H9 (cell line): ENCODE data around the gene NUP35. TPM values are rescaled to one million over a fixed set of nuclear protein-coding genes. Genes with fewer than 3 reads are reported as not detected.

Experiments
- DNase-seq: peaks from one replicate; pipeline ENCODE4 v3.0.0-alpha.2; 2017
- H2AFZ ChIP-seq: one replicate; pipeline ENCODE4 v1.6.1; 2013; ENCODE audit warnings: mild to moderate bottlenecking, low read length, control low read depth, moderate library complexity
- H2AK5ac ChIP-seq: 2 replicates; pipeline ENCODE4 v1.6.1; 2013; ENCODE audit warnings: low read length, control low read depth, mixed read lengths; ENCODE audit not compliant: insufficient read length
- H2BK120ac ChIP-seq: one replicate; pipeline ENCODE4 v1.6.1; 2013; ENCODE audit warnings: low read depth, mild to moderate bottlenecking, low read length, control low read depth, inconsistent platforms; ENCODE audit not compliant: poor library complexity, severe bottlenecking
- H2BK12ac ChIP-seq: 2 replicates; pipeline ENCODE4 v1.6.1; 2013; ENCODE audit warnings: low read length, control low read depth, mixed read lengths, low read depth; ENCODE audit not compliant: insufficient read length
- H2BK15ac ChIP-seq: 2 replicates; pipeline ENCODE4 v1.6.1; 2013; ENCODE audit warnings: low read depth, low read length, control low read depth
- H2BK20ac ChIP-seq: one replicate; pipeline ENCODE4 v1.6.1; 2013; ENCODE audit warnings: low read depth, mild to moderate bottlenecking, low read length, control low read depth, inconsistent platforms; ENCODE audit not compliant: poor library complexity, severe bottlenecking
- H2BK5ac ChIP-seq: 2 replicates; pipeline ENCODE4 v1.6.1; 2013; ENCODE audit warnings: low read length, control low read depth, mixed read lengths; ENCODE audit not compliant: insufficient read length
- H3K14ac ChIP-seq: 2 replicates; pipeline ENCODE4 v1.6.1; 2013; ENCODE audit warnings: low read length, control low read depth; ENCODE audit not compliant: insufficient read depth
- H3K18ac ChIP-seq: 2 replicates; pipeline ENCODE4 v1.6.1; 2013; ENCODE audit warnings: low read depth, mild to moderate bottlenecking, mixed read lengths, low read length, control low read depth; ENCODE audit not compliant: insufficient read length
- H3K23ac ChIP-seq: 2 replicates; pipeline ENCODE4 v1.6.1; 2013; ENCODE audit warnings: low read length, control low read depth, mixed read lengths, low read depth; ENCODE audit not compliant: insufficient read length
- H3K23me2 ChIP-seq: 2 replicates; pipeline ENCODE4 v1.6.1; 2013; ENCODE audit warnings: low read depth, mild to moderate bottlenecking, mixed read lengths, low read length, control low read depth; ENCODE audit not compliant: insufficient read length, poor library complexity, severe bottlenecking
- H3K27ac ChIP-seq: 2 replicates; pipeline ENCODE4 v1.5.1; 2013; ENCODE audit warnings: low read length, control low read depth, mixed read lengths, low read depth; ENCODE audit not compliant: insufficient read length
- H3K27me3 ChIP-seq: 2 replicates; pipeline ENCODE4 v1.6.1; 2013; ENCODE audit warnings: low read length, control low read depth, inconsistent platforms; ENCODE audit not compliant: insufficient read depth
- H3K4ac ChIP-seq: 2 replicates; pipeline ENCODE4 v1.6.1; 2013; ENCODE audit warnings: low read depth, mild to moderate bottlenecking, control low read depth, inconsistent platforms, low read length, moderate library complexity
- H3K4me1 ChIP-seq: 2 replicates; pipeline ENCODE4 v1.6.1; 2013; ENCODE audit warnings: low read length, control low read depth, inconsistent platforms; ENCODE audit not compliant: insufficient read depth
- H3K4me2 ChIP-seq: 2 replicates; pipeline ENCODE4 v1.6.1; 2013; ENCODE audit warnings: low read length, control low read depth, mixed read lengths; ENCODE audit not compliant: insufficient read length, insufficient read depth
- H3K56ac ChIP-seq: 2 replicates; pipeline ENCODE4 v1.6.1; 2013; ENCODE audit warnings: low read depth, mild to moderate bottlenecking, mixed read lengths, low read length, control low read depth; ENCODE audit not compliant: insufficient read length
- H3K79me1 ChIP-seq: 2 replicates; pipeline ENCODE4 v1.6.1; 2013; ENCODE audit warnings: low read depth, mild to moderate bottlenecking, moderate library complexity, low read length, control low read depth, inconsistent platforms; ENCODE audit not compliant: insufficient read depth, poor library complexity, severe bottlenecking
- H3K79me2 ChIP-seq: 2 replicates; pipeline ENCODE4 v1.6.1; 2013; ENCODE audit warnings: low read length, control low read depth, inconsistent platforms; ENCODE audit not compliant: insufficient read depth
- H3K9ac ChIP-seq: 2 replicates; pipeline ENCODE4 v1.6.1; 2013; ENCODE audit warnings: low read length, control low read depth, mixed read lengths; ENCODE audit not compliant: insufficient read length; ENCODE audit errors: extremely low read depth
- H3K9me3 ChIP-seq: one replicate; pipeline ENCODE4 v1.6.1; 2013; ENCODE audit warnings: low read depth, low read length, inconsistent platforms; ENCODE audit not compliant: control insufficient read depth
- H3T11ph ChIP-seq: one replicate; pipeline ENCODE4 v1.6.1; 2013; ENCODE audit warnings: mild to moderate bottlenecking, low read length, control low read depth, inconsistent platforms
- H4K20me1 ChIP-seq: one replicate; pipeline ENCODE4 v1.6.1; 2013; ENCODE audit not compliant: control insufficient read depth, insufficient read length, insufficient read depth
- H4K5ac ChIP-seq: 2 replicates; pipeline ENCODE4 v1.6.1; 2013; ENCODE audit warnings: low read depth, mild to moderate bottlenecking, mixed read lengths, low read length, control low read depth; ENCODE audit not compliant: insufficient read length
- H4K8ac ChIP-seq: replicated peaks from 2 replicates; pipeline ENCODE4 v1.6.1; 2013; ENCODE audit warnings: low read length, control low read depth, mixed read lengths, low read depth; ENCODE audit not compliant: insufficient read length
- H4K91ac ChIP-seq: 2 replicates; pipeline ENCODE4 v1.6.1; 2013; ENCODE audit warnings: low read depth, mild to moderate bottlenecking, moderate library complexity, mixed read lengths, low read length, control low read depth; ENCODE audit not compliant: insufficient read length
- H3K27ac Mint-ChIP-seq, 3 experiments: 2 replicates in 2 of 3; 3 replicates in 1 of 3; pipeline ENCODE4 v1.8.0; 2020 to 2021; ENCODE audit warnings: mixed read lengths in 3 of 3, mild to moderate bottlenecking in 1 of 3, moderate library complexity in 1 of 3
- H3K27me3 Mint-ChIP-seq: 2 replicates; pipeline ENCODE4 v1.8.0; 2021; ENCODE audit warnings: low read depth, mild to moderate bottlenecking, moderate library complexity, mixed read lengths
- H3K36me3 Mint-ChIP-seq, 3 experiments: 2 replicates in 2 of 3; 3 replicates in 1 of 3; pipeline ENCODE4 v1.8.0; 2020 to 2021; ENCODE audit warnings: low read depth in 3 of 3, mixed read lengths in 3 of 3; ENCODE audit not compliant: insufficient read depth in 1 of 3
- H3K4me1 Mint-ChIP-seq, 2 experiments: 2 replicates each; pipeline ENCODE4 v1.8.0; 2020; ENCODE audit warnings: mixed read lengths in 2 of 2
- H3K4me3 Mint-ChIP-seq, 2 experiments: 2 replicates in 1 of 2; 3 replicates in 1 of 2; pipeline ENCODE4 v1.8.0; 2020 to 2021; ENCODE audit warnings: mild to moderate bottlenecking in 2 of 2, mixed read lengths in 2 of 2, moderate library complexity in 1 of 2
- H3K9me3 Mint-ChIP-seq, 2 experiments: 2 replicates in 1 of 2; 3 replicates in 1 of 2; pipeline ENCODE4 v1.8.0; 2020; ENCODE audit warnings: mild to moderate bottlenecking in 2 of 2, mixed read lengths in 2 of 2, moderate library complexity in 1 of 2
- WGBS: extraction: QIAGEN DNeasy Blood & Tissue Kit; methylation state at CpG from one replicate; pipeline ENCODE4 v1.1.7; 2013; ENCODE audit warnings: missing lambda C conversion rate, low lambda C conversion rate, mixed read lengths; ENCODE audit not compliant: insufficient read length; ENCODE audit errors: extremely low coverage; 5-methylcytosine and 5-hydroxymethylcytosine counted together
- total RNA-seq: library from RNA; stranded (reverse); gene quantifications from 2 replicates; pipeline ENCODE4 v1.2.1, GENCODE V29; 2021
- TF ChIP-seq, protein P1 (sequence below): fragments of 200-600 bp; sonication (generic); conservative IDR thresholded peaks from 3 replicates; pipeline ENCODE4 v1.8.0; 2021; ENCODE audit warnings: antibody characterized with exemption, mild to moderate bottlenecking

Gene NUP35
- total RNA-seq, 1 experiment from 2014 or later, result 53.6 TPM

- H2BK5ac ChIP-seq, result no peak overlapping the region
- no peak overlapping the region for H3K4ac ChIP-seq
- H3T11ph ChIP-seq, result no peak overlapping the region
- H3K4me1 Mint-ChIP-seq, result peaks cover 9 to 15% of the 10 kb centered on the region in 2 experiments
- H3K27me3 ChIP-seq, result no peaks in the 10 kb centered on the region
- H4K5ac ChIP-seq, result no peak overlapping the region
- H2BK15ac ChIP-seq, result no peak overlapping the region
- TF ChIP-seq, protein P1, sequence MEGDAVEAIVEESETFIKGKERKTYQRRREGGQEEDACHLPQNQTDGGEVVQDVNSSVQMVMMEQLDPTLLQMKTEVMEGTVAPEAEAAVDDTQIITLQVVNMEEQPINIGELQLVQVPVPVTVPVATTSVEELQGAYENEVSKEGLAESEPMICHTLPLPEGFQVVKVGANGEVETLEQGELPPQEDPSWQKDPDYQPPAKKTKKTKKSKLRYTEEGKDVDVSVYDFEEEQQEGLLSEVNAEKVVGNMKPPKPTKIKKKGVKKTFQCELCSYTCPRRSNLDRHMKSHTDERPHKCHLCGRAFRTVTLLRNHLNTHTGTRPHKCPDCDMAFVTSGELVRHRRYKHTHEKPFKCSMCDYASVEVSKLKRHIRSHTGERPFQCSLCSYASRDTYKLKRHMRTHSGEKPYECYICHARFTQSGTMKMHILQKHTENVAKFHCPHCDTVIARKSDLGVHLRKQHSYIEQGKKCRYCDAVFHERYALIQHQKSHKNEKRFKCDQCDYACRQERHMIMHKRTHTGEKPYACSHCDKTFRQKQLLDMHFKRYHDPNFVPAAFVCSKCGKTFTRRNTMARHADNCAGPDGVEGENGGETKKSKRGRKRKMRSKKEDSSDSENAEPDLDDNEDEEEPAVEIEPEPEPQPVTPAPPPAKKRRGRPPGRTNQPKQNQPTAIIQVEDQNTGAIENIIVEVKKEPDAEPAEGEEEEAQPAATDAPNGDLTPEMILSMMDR, result no peak
- no peak overlapping the region for H3K56ac ChIP-seq
- no peak overlapping the region for H3K23ac ChIP-seq
- no peak overlapping the region for H2AFZ ChIP-seq
- no peak overlapping the region for H3K27ac Mint-ChIP-seq
- no CpG with 5 or more reads among the region's 4 CpGs for WGBS
- peaks cover 0 to 5% of the 10 kb centered on the region in 2 experiments; a peak in 1 of 5 replicates for H3K9me3 Mint-ChIP-seq
- no peak overlapping the region for H2AK5ac ChIP-seq
- H3K18ac ChIP-seq, result no peak overlapping the region
- H2BK20ac ChIP-seq, result no peak overlapping the region
- no peak overlapping the region for H3K9ac ChIP-seq
- DNase-seq, result no peak
- H3K4me3 Mint-ChIP-seq, result no peak overlapping the region
- no peak overlapping the region for H4K8ac ChIP-seq
- no peak overlapping the region for H3K27ac ChIP-seq
- no peak overlapping the region for H3K4me2 ChIP-seq
- no peak overlapping the region for H2BK12ac ChIP-seq
- H4K91ac ChIP-seq, result no peak overlapping the region
- H3K79me1 ChIP-seq, result no peaks in the 10 kb centered on the region
- H3K4me1 ChIP-seq, result no peaks in the 10 kb centered on the region; the same call in 1 of the 2 replicates
- peaks cover 64 to 71% (median 65%) of the 10 kb centered on the region in 3 experiments for H3K36me3 Mint-ChIP-seq
- H3K79me2 ChIP-seq, result peaks cover 6% of the 10 kb centered on the region; the same call in 1 of the 2 replicates
- H3K14ac ChIP-seq, result no peak overlapping the region
- H3K9me3 ChIP-seq, result no peaks in the 10 kb centered on the region
- no peaks in the 10 kb centered on the region for H3K23me2 ChIP-seq
- H2BK120ac ChIP-seq, result no peak overlapping the region
- no peaks in the 10 kb centered on the region for H4K20me1 ChIP-seq
- H3K27me3 Mint-ChIP-seq, result no peaks in the 10 kb centered on the region
Measured at GRCh38 chr2:183164650-183165015, 40.4 kb downstream of the NUP35 start.
